Mucosa of gallbladder (tissue), 1 donor: Measurements from ENCODE around the gene ZNF396. TPM values are rescaled to one million over a fixed set of nuclear protein-coding genes. Genes with fewer than 3 reads are reported as not detected.

ENCODE experiments used
- DNase-seq: peaks from one replicate; pipeline ENCODE4 v3.0.0-alpha.2; 2020; ENCODE audit warnings: low spot score
- total RNA-seq: library from RNA; stranded (reverse); gene quantifications from one replicate; pipeline ENCODE4 v1.2.1, GENCODE V29; 2021
- donor health status: DM: no; HTN: no; CAD: no.

ZNF396 gene
- total RNA-seq: 3.3 TPM

DNA sequence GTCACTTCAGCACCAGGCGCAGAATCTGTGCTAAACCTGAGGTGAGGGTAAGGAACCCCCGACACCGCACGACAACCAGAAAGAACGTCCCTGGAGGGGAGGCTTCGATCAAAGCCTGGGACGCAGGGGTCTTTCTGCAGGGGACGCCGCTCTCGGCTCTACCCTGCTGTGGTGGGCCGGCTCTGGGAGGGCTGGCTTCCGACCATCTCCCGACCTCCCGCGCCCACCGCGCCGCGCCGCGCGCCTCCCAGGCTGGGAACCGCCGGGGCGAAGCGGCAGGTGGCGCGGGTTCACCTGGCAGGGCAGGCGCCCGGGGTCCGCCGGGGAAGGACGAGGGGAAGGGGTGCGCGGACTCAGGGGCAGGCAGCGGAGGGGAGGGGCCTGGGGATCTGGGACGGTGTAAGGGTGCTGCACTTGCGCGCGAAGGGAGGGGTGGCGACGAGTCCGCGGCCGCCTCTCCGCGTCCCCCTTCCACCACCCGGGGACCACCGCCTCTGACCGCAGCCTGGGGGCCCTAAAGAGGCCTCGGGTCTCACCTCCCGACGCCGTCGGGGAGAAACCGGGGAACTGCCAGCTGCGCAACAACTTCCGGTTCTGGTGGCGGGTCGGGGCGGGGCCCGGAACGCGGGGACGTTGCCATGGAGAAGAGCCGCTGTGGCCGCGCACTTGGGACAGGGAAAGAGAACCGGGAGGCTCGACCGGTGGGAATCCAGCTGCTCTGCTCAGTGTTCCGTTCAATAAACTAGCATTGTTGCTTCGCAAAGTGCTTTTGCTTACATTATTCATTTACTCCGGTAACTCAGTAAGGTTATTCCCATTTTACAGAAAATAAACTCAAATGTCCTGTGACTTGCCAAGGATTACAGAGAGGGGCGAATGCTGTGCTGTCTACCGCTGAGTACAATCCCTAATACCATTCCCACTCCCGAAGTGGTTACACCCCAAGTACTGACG is at the start of gene ZNF396:
ZNF396 (minus strand) TSS at position 596 of the 954 bp plus-strand sequence. CDS start 3,045 bp downstream, outside the sequence.
- peak; percentile 80 for DNase-seq

DNA sequence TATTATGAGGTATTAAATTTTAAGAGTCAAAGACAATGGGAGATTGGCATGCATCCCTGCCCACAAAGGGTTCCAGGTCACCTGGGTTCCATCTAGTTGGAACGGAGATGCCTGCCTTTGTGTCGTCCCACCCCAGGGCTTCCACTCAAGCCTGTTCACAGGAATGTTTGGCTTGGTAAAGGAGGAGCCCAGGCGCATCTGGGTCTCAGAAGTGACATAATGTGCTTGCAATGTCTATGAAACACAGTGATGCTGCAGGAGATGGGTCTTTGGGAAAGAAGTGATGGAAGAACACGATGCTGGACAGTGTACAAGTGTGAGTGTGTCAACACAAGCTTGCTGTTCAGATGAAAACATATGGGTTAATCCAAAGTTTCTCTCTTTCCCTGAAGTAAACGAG is 49.6 kb upstream of the ZNF396 start:
- no peak for DNase-seq

DNA sequence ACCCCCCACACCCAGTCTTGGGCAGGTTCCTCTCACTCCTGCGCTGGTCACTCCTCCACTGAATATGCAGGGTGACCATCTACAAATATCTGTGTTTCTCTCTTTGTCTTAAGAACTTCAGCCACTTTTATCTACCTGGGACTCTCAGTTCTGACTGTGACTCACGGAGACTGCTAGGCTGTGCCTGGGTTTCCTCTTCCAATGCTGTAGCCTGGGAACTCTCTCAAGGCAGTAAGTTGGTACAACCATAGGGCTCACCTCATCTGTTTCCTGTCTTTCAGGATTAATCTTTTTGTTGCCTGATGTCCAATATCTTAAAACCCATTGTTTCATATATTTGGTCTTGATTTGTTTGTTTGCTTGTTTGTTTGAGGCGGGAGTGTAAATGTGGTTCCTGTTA is 47.2 kb upstream of the ZNF396 start:
- no peak for DNase-seq

DNA sequence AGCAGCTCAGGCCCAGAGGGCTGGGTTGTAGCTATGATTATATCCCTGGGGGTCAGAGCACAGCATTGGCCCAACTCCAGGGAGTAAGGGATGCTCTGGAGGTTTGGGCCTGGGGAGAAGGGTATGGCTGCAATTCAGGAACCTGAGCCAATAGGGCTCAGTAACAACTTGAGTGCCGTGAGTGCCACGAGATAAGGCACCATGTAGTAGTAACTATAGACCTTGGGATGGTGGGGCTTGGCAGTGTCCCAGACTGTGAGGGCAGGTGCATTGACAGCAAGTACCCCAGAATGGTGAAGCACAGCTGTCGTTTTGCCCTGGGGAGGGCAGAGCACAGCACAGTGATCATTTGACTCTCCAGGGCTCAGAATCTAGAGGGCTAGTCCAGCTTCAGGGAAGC is 45.1 kb upstream of the ZNF396 start:
- no peak for DNase-seq

GRCh38 chr18:35418610-35419009 is 41.5 kb upstream of the ZNF396 start:
- DNase-seq: no peak

DNA sequence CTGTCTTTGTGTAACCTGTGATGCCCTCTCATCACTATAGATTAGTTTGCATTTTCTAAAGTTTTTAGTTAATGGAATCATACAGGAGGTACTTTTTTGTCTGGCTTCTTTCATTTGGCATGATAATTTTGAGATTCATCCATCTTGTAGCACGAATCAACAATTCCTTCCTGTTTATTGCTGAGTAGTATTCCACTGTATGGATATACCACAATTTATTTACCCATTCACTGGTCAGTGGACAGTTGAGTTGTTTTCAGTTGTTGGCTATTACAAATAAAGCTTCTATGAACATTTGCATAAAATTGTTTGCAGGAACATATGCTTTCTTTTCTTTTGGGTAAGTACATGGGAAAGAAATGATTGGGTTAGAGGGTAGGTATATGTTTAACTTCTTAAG is 40.1 kb upstream of the ZNF396 start:
- no peak for DNase-seq

GRCh38 chr18:35415511-35416073 is 38.5 kb upstream of the ZNF396 start:
- no peak for DNase-seq

DNA sequence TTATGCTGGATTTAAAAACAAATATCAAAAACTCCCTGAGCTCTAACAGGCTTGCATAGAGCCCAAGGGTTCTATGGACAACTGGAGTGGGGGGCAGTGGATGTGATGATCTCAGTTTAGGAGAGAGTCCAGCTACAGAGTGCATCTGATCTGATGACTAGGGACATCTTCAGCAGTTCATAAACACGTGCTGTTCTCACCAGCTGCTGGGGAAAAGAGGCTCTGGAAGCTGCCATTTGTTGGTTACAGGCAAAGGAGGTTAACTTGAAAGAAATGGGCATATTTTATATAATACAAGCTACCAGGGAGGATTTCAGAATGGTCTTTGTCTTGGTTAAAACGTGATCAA is 36.0 kb upstream of the ZNF396 start:
- no peak for DNase-seq

GRCh38 chr18:35411625-35412351 is 34.7 kb upstream of the ZNF396 start:
- DNase-seq: no peak

DNA sequence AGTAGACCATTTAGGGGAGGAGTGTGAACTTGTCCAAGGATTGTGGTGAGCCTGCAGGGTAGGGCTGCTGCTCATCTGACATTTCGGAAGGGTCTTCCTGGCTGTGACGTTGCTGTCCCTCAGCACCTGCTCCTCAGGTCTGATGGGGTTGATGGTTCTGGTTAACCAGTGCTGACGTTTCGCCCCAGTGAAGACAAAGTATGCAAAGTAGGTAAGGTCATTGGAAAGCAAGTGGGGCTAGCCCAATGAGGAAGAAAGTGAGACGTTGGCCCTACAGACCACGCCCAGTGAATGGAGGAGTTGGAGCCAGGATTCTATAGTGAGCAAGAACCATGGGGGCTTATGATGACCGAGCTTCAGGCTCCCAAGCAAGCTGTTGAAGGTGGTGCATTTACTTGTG is 33.4 kb upstream of the ZNF396 start:
- DNase-seq: no peak

DNA sequence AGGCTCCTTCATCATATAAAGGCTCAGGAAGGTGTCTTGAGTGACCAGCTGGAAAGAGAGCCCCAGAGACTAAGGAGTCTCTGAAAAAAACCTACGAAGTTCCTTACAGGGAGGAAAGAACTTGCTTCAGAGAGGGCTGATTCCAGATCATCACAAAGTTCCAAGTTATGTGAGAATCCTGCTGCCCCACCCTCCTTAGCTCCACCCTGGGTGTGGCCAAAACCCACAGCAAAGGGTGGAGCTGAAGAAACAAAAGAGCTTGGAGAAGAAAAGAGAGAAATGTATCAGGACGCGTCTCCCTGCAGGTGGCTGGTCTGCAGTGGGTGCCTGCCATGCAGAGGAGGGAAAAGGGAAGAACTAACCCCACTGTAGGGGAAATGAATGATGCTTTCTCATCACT is 32.8 kb upstream of the ZNF396 start:
- DNase-seq: no peak

DNA sequence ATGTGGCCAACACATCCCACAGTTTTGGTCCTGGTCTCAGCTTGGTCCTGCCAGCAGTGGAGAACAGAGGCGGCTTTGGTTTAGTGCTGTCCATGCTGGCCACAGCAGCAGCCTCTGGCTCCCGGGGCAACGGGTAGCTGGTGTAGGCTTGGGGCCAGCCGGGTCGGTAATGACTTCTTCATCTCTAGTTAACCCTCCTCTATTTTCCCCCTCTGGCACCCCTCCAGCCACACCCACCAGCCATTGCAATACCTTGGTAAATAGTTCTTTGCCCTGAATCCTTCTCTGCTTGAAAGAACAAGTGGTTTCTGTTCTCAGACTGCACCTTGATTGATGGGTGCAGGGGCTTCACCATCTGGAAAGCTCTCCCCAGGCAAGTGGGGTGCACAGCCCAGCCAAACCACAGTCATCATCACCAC is 31.7 kb upstream of the ZNF396 start:
- no peak for DNase-seq

DNA sequence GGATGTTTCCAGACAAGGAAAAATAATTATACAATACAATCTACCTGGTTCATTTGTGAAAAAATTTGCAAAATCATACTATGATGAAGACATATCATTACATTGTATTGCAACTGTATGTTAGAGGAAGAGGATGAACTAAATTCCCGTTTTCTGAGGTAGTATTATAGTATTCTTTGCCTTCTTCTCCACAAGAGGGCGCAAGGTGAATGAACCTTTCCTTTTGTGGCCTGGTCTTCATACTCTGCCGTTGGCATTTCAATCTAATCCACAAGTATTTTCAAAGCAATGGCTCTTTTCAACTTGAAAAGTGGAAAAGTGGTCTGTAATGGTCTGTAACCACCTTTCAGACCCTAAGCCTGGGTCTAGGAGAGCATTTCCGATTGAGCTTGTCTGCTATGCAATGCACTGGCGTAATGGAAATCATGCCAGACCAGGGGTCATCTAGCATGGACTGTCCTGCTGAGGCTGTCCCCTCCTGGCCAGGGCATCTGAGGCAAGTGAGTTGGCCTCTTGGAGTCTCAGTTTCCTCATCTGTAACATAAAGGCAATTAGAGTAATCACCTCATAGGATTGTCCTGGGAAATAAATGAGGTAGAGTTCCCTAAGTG is 30.8 kb upstream of the ZNF396 start:
- DNase-seq: peak; percentile 51

DNA sequence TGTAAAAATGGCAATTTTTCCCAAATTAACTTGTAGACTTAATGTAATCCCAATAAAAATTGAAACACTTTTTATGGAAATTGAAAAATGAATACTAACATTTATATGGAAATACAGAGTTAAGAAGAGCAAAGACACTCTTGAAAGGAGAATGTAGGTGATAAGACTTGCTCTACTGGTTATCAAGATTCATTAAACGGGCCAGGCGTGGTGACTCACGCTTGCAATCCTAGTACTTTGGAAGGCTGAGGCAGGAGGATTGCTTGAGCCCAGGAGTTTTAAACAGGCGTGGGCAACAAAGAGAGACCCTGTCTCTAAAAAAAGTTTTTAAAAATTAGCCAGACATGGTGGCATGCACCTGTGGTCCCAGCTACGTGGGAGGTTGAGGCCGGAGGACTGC is 29.5 kb upstream of the ZNF396 start:
- no peak for DNase-seq

GRCh38 chr18:35397976-35398375 is 20.8 kb upstream of the ZNF396 start:
- no peak for DNase-seq

GRCh38 chr18:35393716-35394115 is 16.6 kb upstream of the ZNF396 start:
- DNase-seq: no peak

- DNase-seq: no peak
Measured at GRCh38 chr18:35392375-35392774, 15.2 kb upstream of the ZNF396 start.

GRCh38 chr18:35390951-35391700 is 14.0 kb upstream of the ZNF396 start:
- no peak for DNase-seq

DNA sequence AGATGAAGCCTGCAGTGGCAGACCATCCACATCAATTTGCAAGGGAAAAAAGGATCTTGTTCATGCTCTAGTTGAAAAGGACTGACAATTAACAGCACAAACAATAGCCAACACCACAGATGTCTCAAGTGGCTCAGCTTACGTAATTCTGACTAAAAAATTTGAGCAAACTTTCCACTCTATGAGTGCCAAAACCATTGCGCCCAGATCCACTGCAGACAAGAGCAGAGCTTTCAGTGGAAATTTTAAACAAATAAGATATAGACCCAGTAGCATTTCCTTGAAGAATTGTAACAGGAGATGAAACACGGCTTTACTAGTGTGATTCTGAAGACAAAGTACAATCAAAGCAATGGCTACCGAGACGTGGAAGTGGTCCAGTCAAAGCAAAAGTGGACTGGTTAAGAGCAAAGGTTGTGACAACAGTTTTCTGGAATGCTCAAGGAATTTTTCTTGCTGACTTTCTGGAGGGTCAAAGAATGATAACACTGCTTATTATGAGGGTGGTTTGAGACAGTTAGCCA is 12.0 kb upstream of the ZNF396 start:
- DNase-seq: no peak

GRCh38 chr18:35387152-35387571 is 10.0 kb upstream of the ZNF396 start:
- no peak for DNase-seq

GRCh38 chr18:35386600-35387100 is 9.5 kb upstream of the ZNF396 start:
- peak; percentile 70 for DNase-seq
